ENCODE results near the gene GABRG3. TPM values are rescaled to one million over a fixed set of nuclear protein-coding genes. Genes with fewer than 3 reads are reported as not detected.

Gene GABRG3
- total and polyA plus RNA-seq, 8 donors, result 0.35 TPM; not detected in 7

GRCh38 chr15:27495963-27496459 is 525.0 kb downstream of the GABRG3 start:
- Histone ChIP-seq H3K36me3 (no peaks in the 10 kb centered on the region), H3K9me3 (no peaks in the 10 kb centered on the region), H3K4me3 (no peak overlapping the region), H3K4me1 (no peaks in the 10 kb centered on the region), H3K27ac (no peak overlapping the region), H3K27me3 (no peaks in the 10 kb centered on the region)
- DNase-seq (no peak), FAIRE-seq (no peak), ATAC-seq (no peak)
- 74 to 77% methylated on average over 3 of the region's 3 CpGs for WGBS, 2 donors
- TF ChIP-seq CTCF (IDR thresholded peaks at IDR 0.05), result no peak
- intact Hi-C loops (cut with DNase I), result loop anchor here in 1 of 3 donors (10.0 kb wide), 1 partner anchor 51 kb away; no protein-coding TSS in a partner anchor

GRCh38 chr15:27498700-27499099 is 527.7 kb downstream of the GABRG3 start:
- H3K4me1 ChIP-seq, result no peaks in the 10 kb centered on the region
- no peaks in the 10 kb centered on the region for H3K27me3 ChIP-seq
- H3K27ac ChIP-seq, result no peak overlapping the region
- no peak for DNase-seq
- no peak for FAIRE-seq
- no peak for TF ChIP-seq CTCF (IDR thresholded peaks at IDR 0.05)
- intact Hi-C loops (cut with DNase I), result loop anchor here in 1 of 3 donors (10.0 kb wide), 1 partner anchor 54 kb away; no protein-coding TSS in a partner anchor
- H3K9me3 ChIP-seq, result no peaks in the 10 kb centered on the region
- 81 to 90% methylated on average over 10 of the region's 10 CpGs for WGBS, 2 donors
- H3K4me3 ChIP-seq, result no peak overlapping the region
- no peak for ATAC-seq
- H3K36me3 ChIP-seq, result no peaks in the 10 kb centered on the region

GRCh38 chr15:27499191-27499590 is 528.2 kb downstream of the GABRG3 start:
- ATAC-seq, result no peak
- TF ChIP-seq CTCF (IDR thresholded peaks at IDR 0.05), result no peak
- H3K27me3 ChIP-seq, result no peaks in the 10 kb centered on the region
- FAIRE-seq, result no peak
- H3K4me1 ChIP-seq, result no peaks in the 10 kb centered on the region
- intact Hi-C loops (cut with DNase I), result loop anchor here in 1 of 3 donors (10.0 kb wide), 1 partner anchor 54 kb away; no protein-coding TSS in a partner anchor
- H3K4me3 ChIP-seq, result no peak overlapping the region
- 68 to 77% methylated on average over 4 of the region's 4 CpGs for WGBS, 2 donors
- DNase-seq, result no peak
- H3K27ac ChIP-seq, result no peak overlapping the region
- no peaks in the 10 kb centered on the region for H3K9me3 ChIP-seq
- no peaks in the 10 kb centered on the region for H3K36me3 ChIP-seq

GRCh38 chr15:27499719-27500118 is 528.7 kb downstream of the GABRG3 start:
- H3K4me3 ChIP-seq, result no peak overlapping the region
- H3K9me3 ChIP-seq, result no peaks in the 10 kb centered on the region
- no peak for FAIRE-seq
- no peak for ATAC-seq
- DNase-seq, result no peak
- no peaks in the 10 kb centered on the region for H3K36me3 ChIP-seq
- 51 to 57% methylated on average over 6 of the region's 6 CpGs for WGBS, 2 donors
- no peak for TF ChIP-seq CTCF (IDR thresholded peaks at IDR 0.05)
- intact Hi-C loops (cut with DNase I), result loop anchor here in 1 of 3 donors (10.0 kb wide), 1 partner anchor 55 kb away; no protein-coding TSS in a partner anchor
- no peak overlapping the region for H3K27ac ChIP-seq
- H3K4me1 ChIP-seq, result no peaks in the 10 kb centered on the region
- H3K27me3 ChIP-seq, result no peaks in the 10 kb centered on the region

GRCh38 chr15:27500206-27500605 is 529.2 kb downstream of the GABRG3 start:
- Histone ChIP-seq H3K36me3 (no peaks in the 10 kb centered on the region), H3K27me3 (no peaks in the 10 kb centered on the region), H3K4me3 (no peak overlapping the region), H3K9me3 (no peaks in the 10 kb centered on the region), H3K4me1 (no peaks in the 10 kb centered on the region), H3K27ac (no peak overlapping the region)
- intact Hi-C loops (cut with DNase I), result no loop called here
- 79 to 81% methylated on average over 15 of the region's 15 CpGs for WGBS, 2 donors
- DNase-seq (no peak), ATAC-seq (no peak), FAIRE-seq (no peak)
- no peak for TF ChIP-seq CTCF (IDR thresholded peaks at IDR 0.05)
